Tibial nerve (tissue), 4 donors: ENCODE data around the gene XCR1. TPM values are rescaled to one million over a fixed set of nuclear protein-coding genes. Genes with fewer than 3 reads are reported as not detected.

Experiments used
- DNase-seq, 2 donors: peaks; one replicate each; pipeline ENCODE4 v3.0.0-alpha.2; 2019; ENCODE audit warnings: low spot score in 2 of 2
- H3K27ac ChIP-seq, 4 donors: fragments of 200-600 bp; sonication (generic) in 3 of 4; one replicate each; pipeline ENCODE4 v1.5.1; 2017 to 2019; ENCODE audit warnings: mild to moderate bottlenecking in 1 of 4
- H3K27me3 ChIP-seq, 2 donors: fragments of 200-600 bp; sonication (generic) in 1 of 2; one replicate each; pipeline versions ENCODE4 v1.5.1 to v1.6.0; 2017 to 2019
- H3K36me3 ChIP-seq, 3 donors: fragments of 200-600 bp; sonication (generic); one replicate each; pipeline ENCODE4 v1.5.1; 2018 to 2019
- H3K4me1 ChIP-seq, 4 donors: fragments of 200-600 bp; sonication (generic) in 3 of 4; one replicate each; pipeline ENCODE4 v1.5.1; 2017 to 2019
- H3K4me3 ChIP-seq, 4 donors: fragments of 200-600 bp; sonication (generic) in 3 of 4; one replicate each; pipeline ENCODE4 v1.5.1; 2017 to 2019; ENCODE audit warnings: mild to moderate bottlenecking in 1 of 4, moderate library complexity in 1 of 4
- H3K9me3 ChIP-seq, 4 donors: fragments of 200-600 bp; sonication (generic) in 3 of 4; one replicate each; pipeline ENCODE4 v1.5.1; 2017 to 2019
- CTCF ChIP-seq, 5 experiments: fragments of 200-600 bp in 3 of 5; fragments of 450-650 bp in 2 of 5; sonication (generic) in 3 of 5; IDR thresholded peaks; one replicate each; pipeline ENCODE4 v1.5.1; 2016 to 2019; ENCODE audit warnings: antibody characterized with exemption in 5 of 5, mild to moderate bottlenecking in 3 of 5, moderate library complexity in 2 of 5
- EP300 ChIP-seq, 2 donors: sonication (generic); formaldehyde crosslinking; IDR thresholded peaks; one replicate each; pipeline ENCODE4 v1.6.1; 2017; ENCODE audit warnings: antibody characterized with exemption in 2 of 2, mild to moderate bottlenecking in 1 of 2
- POLR2A ChIP-seq, 2 donors: fragments of 450-650 bp; IDR thresholded peaks; one replicate each; pipeline ENCODE4 v1.6.1; 2017; ENCODE audit warnings: antibody characterized with exemption in 2 of 2, mild to moderate bottlenecking in 2 of 2, moderate library complexity in 2 of 2
- WGBS, 2 donors: methylation state at CpG; one replicate each; pipeline ENCODE4 v1.1.5; 2018; 5-methylcytosine and 5-hydroxymethylcytosine counted together
- total RNA-seq, 4 donors: library from RNA; depleted of rRNA; stranded (reverse); fragments of >200 nt; gene quantifications; one replicate each; pipeline ENCODE4 v1.1.0, GENCODE V29; 2016

XCR1 gene
- total RNA-seq, 4 donors from 2014 or later = not detected

- H3K9me3 ChIP-seq = no peaks in the 10 kb centered on the region
- no peak for TF ChIP-seq EP300 (IDR thresholded peaks at IDR 0.05)
- WGBS, 2 donors = 70 to 74% methylated on average over 13 of the region's 13 CpGs
- H3K27ac ChIP-seq = peak overlapping the region in 3 of 4 donors; percentile 48 to 80 (median 69)
- H3K4me1 ChIP-seq = peaks cover 4 to 58% (median 39%) of the 10 kb centered on the region in 4 donors
- no peak overlapping the region for H3K4me3 ChIP-seq
- H3K36me3 ChIP-seq = peaks cover 0 to 42% (median 10%) of the 10 kb centered on the region in 3 donors
- no peak for DNase-seq
- H3K27me3 ChIP-seq = no peaks in the 10 kb centered on the region
Measured at GRCh38 chr3:45985532-45986302, 41.6 kb downstream of the XCR1 start.

DNA sequence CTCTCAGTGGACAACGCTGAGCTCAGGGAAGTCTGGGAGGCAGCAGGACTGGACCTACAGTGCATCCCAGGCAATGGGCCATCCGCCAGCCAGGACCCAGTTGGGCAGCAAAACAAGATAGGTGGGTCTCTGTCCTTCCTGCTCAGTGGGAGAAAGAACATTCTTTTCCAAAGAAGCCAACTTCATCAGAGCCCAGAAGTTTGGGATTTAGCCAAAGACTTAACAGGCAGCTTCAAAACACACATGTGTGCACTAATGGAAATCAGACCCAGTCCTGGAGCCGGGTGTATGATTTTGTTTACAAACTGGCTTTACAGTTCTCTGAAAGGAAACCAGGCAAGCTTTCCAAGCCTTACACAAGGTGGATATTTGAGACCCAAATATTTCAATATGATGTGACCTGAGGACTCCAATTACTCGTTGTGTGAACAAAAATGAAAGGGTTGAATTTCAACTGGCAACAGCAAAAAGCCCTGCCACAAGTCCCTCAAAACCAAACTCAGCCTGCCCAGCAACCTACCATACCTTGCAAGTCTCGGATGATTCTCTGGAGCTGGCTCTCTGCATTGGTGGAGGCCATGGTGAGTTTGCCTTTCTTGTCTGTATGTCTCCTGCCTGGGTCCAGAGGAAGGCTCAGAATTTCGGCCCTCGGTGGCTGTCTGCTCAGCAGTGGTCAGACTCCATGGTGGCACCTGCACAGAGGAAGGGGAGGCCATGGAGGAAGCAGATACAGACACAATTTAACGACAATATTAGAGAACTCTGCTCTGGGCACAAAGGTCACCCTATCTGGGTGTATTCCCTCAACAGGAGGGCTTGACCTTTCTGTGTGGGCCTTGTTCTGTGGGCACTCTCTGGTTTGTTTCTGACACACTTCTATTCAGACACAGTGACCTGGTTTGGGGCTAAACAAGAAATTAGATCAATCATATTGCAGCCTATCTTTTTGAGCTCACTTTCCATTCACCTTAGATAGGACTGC, 42.7 kb downstream of the XCR1 start:
- no peak overlapping the region for H3K4me3 ChIP-seq
- H3K36me3 ChIP-seq = peaks cover 0 to 53% (median 13%) of the 10 kb centered on the region in 3 donors
- WGBS, 2 donors = 73 to 78% methylated on average over 8 of the region's 8 CpGs

GRCh38 chr3:45983770-45984169, 43.5 kb downstream of the XCR1 start:
- WGBS, 2 donors = 83 to 92% methylated on average over 3 of the region's 3 CpGs
- peaks cover 0 to 61% (median 13%) of the 10 kb centered on the region in 3 donors for H3K36me3 ChIP-seq
- TF ChIP-seq EP300 (IDR thresholded peaks at IDR 0.05) (no peak), CTCF (IDR thresholded peaks at IDR 0.05) (no peak), POLR2A (IDR thresholded peaks at IDR 0.05) (no peak)
- H3K4me1 ChIP-seq = peaks cover under 1 to 47% (median 33%) of the 10 kb centered on the region in 4 donors
- no peak overlapping the region for H3K27ac ChIP-seq
- no peaks in the 10 kb centered on the region for H3K27me3 ChIP-seq
- DNase-seq = no peak
- H3K9me3 ChIP-seq = no peaks in the 10 kb centered on the region
- no peak overlapping the region for H3K4me3 ChIP-seq

More for the DNA sequence above, 42.7 kb downstream of the XCR1 start:
- Histone ChIP-seq H3K4me1 (peaks cover 4 to 56% (median 39%) of the 10 kb centered on the region in 4 donors), H3K27ac (peak overlapping the region in 1 of 4 donors; percentile 11), H3K9me3 (no peaks in the 10 kb centered on the region), H3K27me3 (no peaks in the 10 kb centered on the region)
- peak in 1 of 2 donors; percentile 24 for DNase-seq
- TF ChIP-seq EP300 (IDR thresholded peaks at IDR 0.05) (no peak), POLR2A (IDR thresholded peaks at IDR 0.05) (no peak)

DNA sequence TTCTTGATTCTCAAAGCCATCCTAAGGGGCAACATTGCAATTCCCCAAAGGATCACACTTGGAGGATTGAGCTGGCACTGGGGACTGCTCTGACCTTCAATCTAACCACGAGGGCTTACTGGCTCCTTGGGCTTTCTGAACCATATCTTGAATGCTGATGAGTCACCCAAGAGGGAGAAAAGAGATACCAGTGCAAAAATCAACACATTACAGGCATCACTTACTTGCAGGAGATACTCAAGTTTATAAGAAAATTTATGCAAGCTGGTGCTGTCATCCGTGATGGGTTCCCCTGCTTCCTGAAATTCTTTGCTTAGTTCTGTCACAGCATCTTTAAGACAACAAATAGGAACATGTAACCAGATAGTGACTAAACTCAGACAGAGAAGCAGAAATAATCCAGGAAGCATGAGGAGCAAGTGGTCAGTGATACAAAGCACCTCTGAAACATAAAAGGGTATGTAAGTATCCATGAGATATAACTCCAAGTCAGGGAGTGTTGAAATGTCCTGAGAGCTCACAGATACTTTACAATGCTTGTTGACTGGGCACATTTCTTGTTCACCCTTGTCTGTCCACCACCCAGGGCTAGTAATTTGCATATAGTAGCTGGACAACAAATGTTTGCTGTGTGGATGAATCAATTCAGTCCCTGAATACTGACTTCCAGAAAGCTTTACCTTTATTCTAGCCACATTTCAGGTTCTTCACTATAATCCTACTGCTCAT, 45.8 kb downstream of the XCR1 start:
- Histone ChIP-seq H3K27me3 (no peaks in the 10 kb centered on the region), H3K4me3 (no peak overlapping the region), H3K4me1 (peaks cover 0 to 24% (median 12%) of the 10 kb centered on the region in 4 donors), H3K27ac (no peak overlapping the region), H3K36me3 (peaks cover 0 to 81% (median 13%) of the 10 kb centered on the region in 3 donors), H3K9me3 (no peaks in the 10 kb centered on the region)
- WGBS, 2 donors = 66 to 75% methylated on average over 2 of the region's 2 CpGs
- no peak for DNase-seq
- TF ChIP-seq POLR2A (IDR thresholded peaks at IDR 0.05) = no peak
- no peak for TF ChIP-seq CTCF (IDR thresholded peaks at IDR 0.05)
- TF ChIP-seq EP300 (IDR thresholded peaks at IDR 0.05) = no peak

- H3K27me3 ChIP-seq = no peaks in the 10 kb centered on the region
- DNase-seq = no peak
- no peak for TF ChIP-seq POLR2A (IDR thresholded peaks at IDR 0.05)
- no peak for TF ChIP-seq CTCF (IDR thresholded peaks at IDR 0.05)
- no peak for TF ChIP-seq EP300 (IDR thresholded peaks at IDR 0.05)
- 80 to 84% methylated on average over 2 of the region's 2 CpGs for WGBS, 2 donors
- H3K27ac ChIP-seq = no peak overlapping the region
- H3K4me3 ChIP-seq = no peak overlapping the region
- H3K36me3 ChIP-seq = peaks cover 0 to 88% (median 13%) of the 10 kb centered on the region in 3 donors
- H3K9me3 ChIP-seq = no peaks in the 10 kb centered on the region
- H3K4me1 ChIP-seq = peaks cover 0 to 18% (median 5%) of the 10 kb centered on the region in 4 donors
Measured at GRCh38 chr3:45980819-45981218, 46.5 kb downstream of the XCR1 start.
